ENCODE data around the gene NUP214. TPM values are rescaled to one million over a fixed set of nuclear protein-coding genes. Genes with fewer than 3 reads are reported as not detected.

Gene NUP214
- total and polyA plus RNA-seq, 2 experiments from 2014 or later, result 14.7 to 29.0 TPM

- no peaks in the 10 kb centered on the region for H3K9me3 ChIP-seq (ENCODE audit: low read depth)
- no peaks in the 10 kb centered on the region for H3K36me3 ChIP-seq
- H3K4me1 ChIP-seq (ENCODE audit: low read depth), result peaks cover 35% of the 10 kb centered on the region
- DNase-seq (ENCODE audit: low read depth in 1 of 2, low spot score in 1 of 2), result peak; percentile 30 to 92
- peak overlapping the region; percentile 31 for H3K27ac ChIP-seq
- H3K4me3 ChIP-seq, result peak overlapping the region; percentile 29
- no peaks in the 10 kb centered on the region for H3K27me3 ChIP-seq
- no peak for TF ChIP-seq CTCF (IDR thresholded peaks at IDR 0.05; ENCODE audit: low read depth, low read length)
Measured at GRCh38 chr9:131282688-131283422, 157.5 kb downstream of the NUP214 start.

Other genes with a start within 250 kb of the NUP214 start
- not detected in 2 replicates for gene QRFP, start 228.8 kb upstream of the NUP214 start, total RNA-seq
- gene QRFP, start 228.8 kb upstream of the NUP214 start, polyA plus RNA-seq, result 0.45 TPM in 1 of 2 replicates, not detected in the other
- gene FIBCD1, start 186.3 kb upstream of the NUP214 start, total RNA-seq, result 0.39 and 4.0 TPM in 2 replicates
- 0.24 and 0.43 TPM in 2 replicates for gene FIBCD1, start 186.3 kb upstream of the NUP214 start, polyA plus RNA-seq
- gene LAMC3, start 116.4 kb upstream of the NUP214 start, total RNA-seq, result 7.5 and 14.0 TPM in 2 replicates
- 5.4 and 7.6 TPM in 2 replicates for gene LAMC3, start 116.4 kb upstream of the NUP214 start, polyA plus RNA-seq
- 14.2 and 14.3 TPM in 2 replicates for gene AIF1L, start 29.1 kb upstream of the NUP214 start, total RNA-seq
- gene AIF1L, start 29.1 kb upstream of the NUP214 start, polyA plus RNA-seq, result 18.8 and 25.9 TPM in 2 replicates
- 39.6 and 42.6 TPM in 2 replicates for gene FAM78A, start 150.9 kb downstream of the NUP214 start, total RNA-seq
- 21.5 and 29.5 TPM in 2 replicates for gene FAM78A, start 150.9 kb downstream of the NUP214 start, polyA plus RNA-seq
- 50.3 and 52.5 TPM in 2 replicates for gene PLPP7, start 164.1 kb downstream of the NUP214 start, total RNA-seq
- gene PLPP7, start 164.1 kb downstream of the NUP214 start, polyA plus RNA-seq, result 36.9 and 42.5 TPM in 2 replicates

Measured in cardiac muscle cell (in vitro differentiated cells and primary cell).